Activated naive CD4-positive, alpha-beta T cell treated with anti-CD3 and anti-CD28 coated beads, Interleukin-2, amount 50 U/mL, for 72 hours (primary cell): Measurements from ENCODE around the gene USP21. TPM values are rescaled to one million over a fixed set of nuclear protein-coding genes. Genes with fewer than 3 reads are reported as not detected.

Source experiments
- ATAC-seq, 2 donors: fragments of 150-1000 bp; cut with Tn5 transposase; 2 replicates each; pipeline ENCODE4 v1.10.0; 2021; ENCODE audit warnings: mild to moderate bottlenecking in 2 of 2, moderate library complexity in 2 of 2
- DNase-seq, 2 donors: peaks; one replicate each; pipeline ENCODE4 v3.0.0; 2021 to 2022; ENCODE audit warnings: low spot score in 2 of 2
- H3K27ac Mint-ChIP-seq, 2 donors: one replicate each; pipeline ENCODE4 v1.8.0; 2022; ENCODE audit warnings: mild to moderate bottlenecking in 2 of 2, mixed read lengths in 2 of 2
- H3K36me3 Mint-ChIP-seq, 2 donors: one replicate each; pipeline ENCODE4 v1.8.0; 2022; ENCODE audit warnings: mixed read lengths in 2 of 2
- H3K9me3 Mint-ChIP-seq, 2 donors: one replicate each; pipeline ENCODE4 v1.8.0; 2022; ENCODE audit warnings: mixed read lengths in 2 of 2
- total RNA-seq, 2 donors: library from RNA; stranded (reverse); gene quantifications; one replicate each; pipeline ENCODE4 v1.2.3, GENCODE V29; 2022

USP21 gene
- total RNA-seq, 2 donors from 2014 or later: 30.3 to 60.3 TPM

- Mint-ChIP-seq H3K27ac (peak overlapping the region; percentile 94 to 100), H3K36me3 (peaks cover 41 to 49% of the 10 kb centered on the region in 2 donors), H3K9me3 (no peaks in the 10 kb centered on the region)
- DNase-seq (no peak), ATAC-seq (peak in 1 of 2 donors; percentile 2)
These were observed 17.3 kb downstream of the USP21 start for GRCh38 chr1:161176468-161177111.

DNA sequence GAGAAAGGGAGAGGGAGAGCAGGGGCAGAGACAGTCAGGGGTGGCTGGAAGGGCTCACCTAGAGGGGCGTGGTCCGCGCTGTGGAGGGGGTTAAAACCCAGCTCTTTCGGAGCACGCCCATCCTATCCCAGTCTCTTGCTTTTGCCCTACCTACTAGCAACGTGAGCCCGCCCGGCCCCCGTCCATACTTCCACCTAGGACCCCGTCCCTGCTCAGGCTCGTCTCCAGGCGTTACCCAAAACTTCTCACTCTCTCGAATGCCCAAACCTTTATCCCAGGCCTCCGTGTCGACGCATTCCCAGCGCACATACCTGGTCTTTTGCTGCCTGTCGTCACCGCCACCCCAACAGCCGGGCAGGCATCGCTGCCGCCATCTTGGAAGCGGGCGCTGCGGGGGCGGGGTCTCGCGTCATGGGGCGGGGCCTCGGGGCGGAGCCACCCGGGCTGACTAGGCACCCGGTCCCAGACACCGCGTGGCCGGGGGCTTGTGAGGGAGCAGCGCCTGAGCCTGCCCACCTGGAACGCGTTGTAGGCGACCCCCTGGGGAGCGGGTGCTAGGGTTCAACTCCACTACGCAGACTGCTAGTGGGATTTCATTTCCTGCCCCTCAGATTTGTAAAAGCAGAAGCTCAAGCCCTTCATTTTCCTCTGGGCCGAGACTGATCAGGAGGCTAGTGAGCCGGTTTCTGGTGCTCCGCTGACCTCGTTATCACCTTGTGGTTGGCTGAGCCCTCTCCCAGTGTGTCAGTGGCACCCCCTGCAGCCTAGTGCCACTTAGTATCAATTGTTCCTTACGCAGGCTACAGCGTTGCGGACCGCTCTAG lies 18.0 kb downstream of the USP21 start, which contains the start of gene B4GALT3:
Gene B4GALT3, minus strand, starts transcription at position 396 of the 824 bp plus-strand sequence. CDS start 1,447 bp downstream, outside the sequence.
- peak; percentile 86 to 87 for ATAC-seq
- H3K27ac Mint-ChIP-seq: peak within 1 kb of the TSS; percentile 94 to 100
- no peaks in the 10 kb centered on the region for H3K9me3 Mint-ChIP-seq
- DNase-seq: peak; percentile 91 to 99
- peaks cover 41 to 49% of the 10 kb centered on the region in 2 donors for H3K36me3 Mint-ChIP-seq

DNA sequence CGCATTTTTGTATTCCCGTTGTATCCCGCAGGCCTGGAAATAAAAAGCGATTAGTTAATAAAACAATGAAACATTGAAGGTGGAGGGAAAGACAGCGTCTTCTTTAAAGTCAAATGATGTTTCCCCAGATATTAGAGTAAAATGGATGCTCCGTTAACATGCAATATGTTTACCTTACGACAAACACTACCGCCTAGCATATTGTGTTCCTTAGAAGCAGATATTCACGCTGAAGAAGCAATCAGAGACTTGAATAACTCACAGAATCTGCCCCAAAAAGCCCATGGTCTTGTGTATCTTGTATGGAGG lies 18.6 kb downstream of the USP21 start:
- Mint-ChIP-seq H3K36me3 (peaks cover 41 to 43% of the 10 kb centered on the region in 2 donors), H3K27ac (peak overlapping the region; percentile 94 to 100), H3K9me3 (no peaks in the 10 kb centered on the region)
- DNase-seq (no peak), ATAC-seq (no peak)

GRCh38 chr1:161179698-161180097 lies 20.4 kb downstream of the USP21 start:
- Mint-ChIP-seq H3K9me3 (no peaks in the 10 kb centered on the region), H3K27ac (peak overlapping the region in 1 of 2 donors; percentile 97), H3K36me3 (peaks cover 26 to 27% of the 10 kb centered on the region in 2 donors)
- no peak for ATAC-seq
- no peak for DNase-seq

DNA sequence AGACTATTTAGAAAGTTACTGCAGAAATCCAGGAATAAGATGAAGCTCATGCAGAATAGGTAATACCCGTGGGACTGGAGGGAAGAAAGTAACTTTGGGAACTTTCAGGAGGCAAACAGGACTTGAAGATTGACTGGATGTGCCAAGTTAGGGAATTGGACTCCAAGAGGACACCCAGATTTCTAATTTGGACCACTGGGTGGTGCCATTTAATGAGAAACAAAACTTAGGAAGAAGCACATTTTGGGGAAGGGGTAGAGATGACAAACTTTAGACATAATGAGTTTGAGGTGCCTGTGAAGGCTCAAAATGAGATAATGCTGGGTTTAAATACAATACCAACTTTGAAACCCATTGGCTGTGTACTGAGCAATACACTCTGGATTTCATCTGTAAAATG lies 21.3 kb downstream of the USP21 start:
- Mint-ChIP-seq H3K9me3 (peaks cover 0 to 4% of the 10 kb centered on the region in 2 donors), H3K27ac (peak overlapping the region; percentile 73 to 97), H3K36me3 (peaks cover 17 to 20% of the 10 kb centered on the region in 2 donors)
- ATAC-seq: no peak
- DNase-seq: no peak

GRCh38 chr1:161182214-161182613 lies 22.9 kb downstream of the USP21 start:
- Mint-ChIP-seq H3K9me3 (peaks cover 0 to 9% of the 10 kb centered on the region in 2 donors), H3K36me3 (peaks cover 3 to 7% of the 10 kb centered on the region in 2 donors), H3K27ac (peak overlapping the region; percentile 97 to 98)
- peak; percentile 76 to 78 for ATAC-seq
- peak in 1 of 2 donors; percentile 54 for DNase-seq

DNA sequence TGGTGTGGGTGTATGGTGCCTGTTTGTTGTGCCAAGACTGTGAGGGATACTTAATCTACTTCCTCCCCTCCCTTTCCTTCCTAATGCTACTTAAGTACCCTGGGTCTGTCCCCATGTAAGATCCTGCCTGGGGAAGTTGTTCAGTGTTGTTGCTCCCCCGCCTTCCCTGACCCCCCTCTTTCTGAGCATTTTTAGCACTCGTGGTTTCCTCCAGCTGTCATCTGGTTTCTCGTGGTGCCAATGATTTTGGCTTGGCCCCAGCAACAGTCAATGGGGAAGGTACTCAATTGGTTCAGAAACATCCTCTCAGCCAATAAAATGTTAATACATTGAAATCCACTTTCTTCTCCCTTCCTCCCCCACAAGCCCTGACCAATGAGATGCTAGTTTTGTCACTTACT lies 26.0 kb downstream of the USP21 start:
- H3K27ac Mint-ChIP-seq: peak overlapping the region; percentile 83 to 97
- peaks cover 0 to 9% of the 10 kb centered on the region in 2 donors for H3K9me3 Mint-ChIP-seq
- ATAC-seq (peak; percentile 68 to 72), DNase-seq (peak; percentile 62 to 80)
- peaks cover 0 to 4% of the 10 kb centered on the region in 2 donors for H3K36me3 Mint-ChIP-seq

DNA sequence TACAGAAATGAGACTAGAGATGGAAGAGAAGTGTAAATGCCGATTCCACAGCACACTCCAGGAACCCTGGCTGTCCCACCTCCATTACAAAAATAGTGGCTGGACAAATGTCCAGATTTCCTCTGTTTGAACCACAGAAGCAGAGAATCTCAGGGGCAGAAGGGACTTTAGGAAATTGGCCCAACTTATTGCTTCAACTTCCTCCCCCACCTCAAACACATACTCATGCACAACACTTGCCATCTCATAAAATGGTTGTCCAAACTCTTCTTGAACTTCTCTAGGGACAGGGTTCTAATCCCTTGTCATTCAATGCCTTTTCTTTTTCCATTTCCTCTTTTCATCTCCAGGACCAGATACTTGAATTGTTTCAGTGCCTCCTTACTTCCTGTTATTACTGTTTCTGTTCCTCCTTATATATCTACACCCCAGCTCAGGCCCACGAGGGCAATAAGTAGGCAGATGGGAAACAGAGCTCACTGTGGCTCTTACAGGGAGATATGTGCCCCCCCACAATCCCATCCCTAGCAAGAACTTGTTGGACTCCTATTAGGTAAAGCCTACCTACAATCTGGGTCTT lies 26.5 kb downstream of the USP21 start:
- Mint-ChIP-seq H3K9me3 (peaks cover 0 to 9% of the 10 kb centered on the region in 2 donors), H3K36me3 (peaks cover 0 to 4% of the 10 kb centered on the region in 2 donors), H3K27ac (peak overlapping the region; percentile 83 to 97)
- DNase-seq (no peak), ATAC-seq (no peak)

DNA sequence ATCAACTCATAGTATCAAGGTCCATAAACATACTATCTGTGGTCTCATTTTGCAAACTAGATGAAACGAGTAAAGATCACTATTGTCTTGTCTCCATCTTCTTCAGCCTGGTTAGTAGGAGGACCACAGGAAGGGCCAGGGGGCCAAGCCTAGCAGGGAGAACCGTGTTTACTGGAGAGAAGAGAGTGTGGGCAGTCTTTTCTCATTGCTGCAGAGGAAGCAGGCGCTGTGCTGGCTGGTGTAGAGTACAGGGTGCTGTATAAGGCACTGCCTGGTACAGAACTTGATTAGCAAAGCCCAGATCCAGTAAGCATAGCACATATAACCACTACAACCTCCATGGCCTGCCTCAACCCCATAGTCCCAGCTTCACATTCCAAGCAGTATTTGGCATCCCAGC lies 28.0 kb downstream of the USP21 start:
- ATAC-seq: no peak
- DNase-seq: no peak
- peaks cover 0 to 9% of the 10 kb centered on the region in 2 donors for H3K9me3 Mint-ChIP-seq
- H3K27ac Mint-ChIP-seq: peak overlapping the region; percentile 39 to 97
- H3K36me3 Mint-ChIP-seq: no peaks in the 10 kb centered on the region

DNA sequence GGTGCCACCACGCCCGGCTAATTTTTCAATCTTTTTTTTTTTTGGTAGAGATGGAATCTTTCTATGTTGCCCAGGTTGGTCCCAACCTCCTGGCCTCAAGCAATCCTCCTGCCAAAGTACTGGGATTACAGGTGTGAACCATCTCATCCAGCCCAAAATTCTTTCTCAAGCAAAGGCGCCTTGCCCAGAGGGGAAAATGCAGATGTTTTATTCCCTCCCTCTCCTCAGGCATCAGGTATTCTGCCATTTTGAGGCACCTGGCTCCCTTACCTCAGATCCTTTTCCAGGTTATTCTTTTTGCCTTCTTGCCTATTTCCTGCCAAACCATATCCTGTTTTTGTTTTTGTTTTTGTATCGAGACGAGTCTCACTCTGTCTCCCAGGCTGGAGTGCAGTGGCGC lies 29.1 kb downstream of the USP21 start:
- ATAC-seq (no peak), DNase-seq (no peak)
- H3K36me3 Mint-ChIP-seq: no peaks in the 10 kb centered on the region
- H3K9me3 Mint-ChIP-seq: peaks cover 0 to 9% of the 10 kb centered on the region in 2 donors
- no peak overlapping the region for H3K27ac Mint-ChIP-seq

DNA sequence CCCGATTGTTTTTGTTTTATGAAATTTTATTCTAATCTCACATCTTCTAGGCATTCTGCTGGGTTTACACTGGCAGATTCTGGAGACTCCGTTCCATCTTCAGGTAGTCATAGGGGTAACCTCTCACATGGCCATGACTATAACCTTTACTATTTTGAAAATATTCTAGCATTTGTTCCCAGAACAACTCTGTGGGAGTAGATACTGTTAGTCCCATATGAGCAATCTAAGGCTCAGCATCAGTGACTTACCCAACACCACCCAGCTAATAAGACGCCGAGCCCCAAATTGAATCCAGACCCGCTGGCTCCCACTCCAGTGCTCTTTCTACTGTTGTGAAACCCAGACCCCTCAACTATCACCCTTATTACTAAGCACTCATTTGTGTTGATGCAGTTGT lies 29.7 kb downstream of the USP21 start:
- peaks cover 0 to 9% of the 10 kb centered on the region in 2 donors for H3K9me3 Mint-ChIP-seq
- no peak for DNase-seq
- no peak overlapping the region for H3K27ac Mint-ChIP-seq
- ATAC-seq: no peak
- no peaks in the 10 kb centered on the region for H3K36me3 Mint-ChIP-seq

DNA sequence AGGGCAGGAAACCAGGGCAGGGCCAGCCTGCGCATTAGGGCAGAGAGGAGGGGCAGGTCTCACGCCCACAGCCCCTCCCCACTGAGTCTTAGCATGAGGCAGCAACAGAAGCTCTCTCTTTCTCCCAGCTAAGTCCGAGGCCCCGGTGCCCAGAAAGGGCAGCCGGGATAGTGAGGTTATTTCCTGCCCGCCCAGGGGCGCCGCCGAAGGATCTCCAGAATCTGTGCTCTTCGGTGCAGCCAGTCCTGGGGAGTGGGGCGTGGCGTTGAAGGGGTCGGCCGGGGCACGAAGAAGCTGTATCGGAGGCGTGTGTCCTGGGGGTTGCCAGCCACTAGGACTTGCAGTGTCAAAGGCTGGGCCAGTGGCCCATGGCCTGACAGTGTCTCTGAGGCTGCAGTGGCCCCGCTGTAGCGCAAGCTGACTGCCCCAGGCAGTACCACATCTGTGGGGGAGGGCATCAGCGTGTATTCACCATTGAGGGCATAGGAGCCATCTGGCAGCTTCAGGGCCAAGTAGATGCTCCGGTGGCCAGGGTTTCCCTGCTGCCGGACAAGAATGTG lies 31.7 kb downstream of the USP21 start:
- no peak for DNase-seq
- ATAC-seq: no peak
- H3K36me3 Mint-ChIP-seq: no peaks in the 10 kb centered on the region
- H3K27ac Mint-ChIP-seq: no peak overlapping the region
- H3K9me3 Mint-ChIP-seq: peaks cover 0 to under 1% of the 10 kb centered on the region in 2 donors

DNA sequence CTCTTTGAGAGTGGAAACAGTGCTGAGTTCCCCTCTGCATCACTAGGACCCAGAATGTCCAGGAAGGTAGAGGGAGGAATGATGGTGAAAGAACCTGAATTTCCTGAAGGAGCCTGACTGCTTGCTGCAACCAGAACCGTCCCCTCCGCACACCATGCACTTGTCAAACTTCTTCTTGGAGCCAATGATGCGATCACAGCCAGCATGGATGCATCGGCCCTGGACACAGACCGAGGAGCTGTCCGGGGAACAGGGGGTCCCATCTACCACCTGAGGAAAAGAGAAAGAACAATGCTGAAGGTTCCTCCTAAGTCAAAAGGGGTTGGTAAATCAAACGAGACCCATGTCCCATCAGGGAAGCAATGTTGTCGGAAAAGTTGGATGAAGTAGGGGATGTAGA lies 32.7 kb downstream of the USP21 start:
- no peaks in the 10 kb centered on the region for H3K9me3 Mint-ChIP-seq
- no peak for ATAC-seq
- H3K36me3 Mint-ChIP-seq: no peaks in the 10 kb centered on the region
- H3K27ac Mint-ChIP-seq: no peak overlapping the region
- no peak for DNase-seq

- no peaks in the 10 kb centered on the region for H3K9me3 Mint-ChIP-seq
- DNase-seq (peak in 1 of 2 donors; percentile 60), ATAC-seq (peak; percentile 86 to 94)
- H3K27ac Mint-ChIP-seq: peak overlapping the region; percentile 21 to 94
- no peaks in the 10 kb centered on the region for H3K36me3 Mint-ChIP-seq
These were observed 33.5 kb downstream of the USP21 start for GRCh38 chr1:161192476-161193465.

- Mint-ChIP-seq H3K36me3 (no peaks in the 10 kb centered on the region), H3K27ac (peak overlapping the region in 1 of 2 donors; percentile 29), H3K9me3 (no peaks in the 10 kb centered on the region)
- ATAC-seq (no peak), DNase-seq (no peak)
These were observed 34.4 kb downstream of the USP21 start for GRCh38 chr1:161193561-161194235.
